Activated CD8-positive, alpha-beta T cell treated with anti-CD3 and anti-CD28 coated beads for 36 hours (primary cell): ENCODE measurements around the gene IMPG2. TPM values are rescaled to one million over a fixed set of nuclear protein-coding genes. Genes with fewer than 3 reads are reported as not detected.

Experiments
- ATAC-seq: fragments of 200-7000 bp; cut with Tn5 transposase; one replicate; pipeline ENCODE4 v1.10.0; 2021; ENCODE audit warnings: mild to moderate bottlenecking, moderate library complexity
- CTCF ChIA-PET: fragments of 350-600 bp; sonication (Branson Sonifier 250); formaldehyde crosslinking; loops from one replicate; lab custom pipeline; 2021; ENCODE audit warnings: antibody characterized with exemption; lab: Charles Lee
- POLR2A ChIA-PET: fragments of 350-600 bp; sonication (Branson Sonifier 250); formaldehyde crosslinking; loops from one replicate; lab custom pipeline; 2021; ENCODE audit warnings: antibody characterized with exemption; lab: Charles Lee
- DNase-seq: peaks from one replicate; pipeline ENCODE4 v3.0.0-alpha.2; 2020
- H3K27ac Mint-ChIP-seq: one replicate; pipeline ENCODE4 v1.8.0; 2021; ENCODE audit warnings: mild to moderate bottlenecking, mixed read lengths
- H3K27me3 Mint-ChIP-seq: one replicate; pipeline ENCODE4 v1.8.0; 2021; ENCODE audit warnings: mixed read lengths
- H3K36me3 Mint-ChIP-seq: one replicate; pipeline ENCODE4 v1.8.0; 2021; ENCODE audit warnings: low read depth, mixed read lengths
- H3K4me1 Mint-ChIP-seq: one replicate; pipeline ENCODE4 v1.8.0; 2021; ENCODE audit warnings: low read depth, mixed read lengths
- H3K4me3 Mint-ChIP-seq: one replicate; pipeline ENCODE4 v1.8.0; 2021; ENCODE audit warnings: mild to moderate bottlenecking, moderate library complexity, mixed read lengths
- H3K9me3 Mint-ChIP-seq: one replicate; pipeline ENCODE4 v1.8.0; 2021; ENCODE audit warnings: mixed read lengths
- CTCF ChIP-seq: fragments of 200-600 bp; IDR thresholded peaks from one replicate; pipeline ENCODE4 v1.8.0; 2022; ENCODE audit warnings: antibody characterized with exemption, mild to moderate bottlenecking
- intact Hi-C: fragments of 100-400 bp; cut with micrococcal nuclease; formaldehyde crosslinking; loops from one replicate; pipeline ENCODE4 v1.10.0; 2022
- total RNA-seq, 2 experiments: library from RNA; stranded (reverse); gene quantifications; one replicate each; pipeline ENCODE4 v1.2.3, GENCODE V29; 2021

The IMPG2 gene
- total RNA-seq, 2 experiments from 2014 or later = 0.13 to 0.14 TPM

- TF ChIP-seq CTCF = no peak
- Mint-ChIP-seq H3K36me3 (no peaks in the 10 kb centered on the region), H3K27ac (no peak overlapping the region), H3K9me3 (no peaks in the 10 kb centered on the region), H3K4me3 (no peak overlapping the region), H3K4me1 (no peaks in the 10 kb centered on the region), H3K27me3 (peaks cover 9% of the 10 kb centered on the region)
- POLR2A ChIA-PET = no interaction called here
- DNase-seq = no peak
- intact Hi-C loops = no loop called here
- no peak for ATAC-seq
- CTCF ChIA-PET = no interaction called here
These were observed 135.0 kb downstream of the IMPG2 start for GRCh38 chr3:101185341-101185740.

- ATAC-seq (no peak), DNase-seq (no peak)
- CTCF ChIA-PET = no interaction called here
- Mint-ChIP-seq H3K36me3 (no peaks in the 10 kb centered on the region), H3K27me3 (peaks cover 9% of the 10 kb centered on the region), H3K4me3 (no peak overlapping the region), H3K9me3 (no peaks in the 10 kb centered on the region), H3K4me1 (no peaks in the 10 kb centered on the region), H3K27ac (no peak overlapping the region)
- TF ChIP-seq CTCF = no peak
- POLR2A ChIA-PET = no interaction called here
- intact Hi-C loops = no loop called here
These were observed 136.3 kb downstream of the IMPG2 start for GRCh38 chr3:101184111-101184510.

GRCh38 chr3:101183151-101183550 lies 137.2 kb downstream of the IMPG2 start:
- ChIA-PET POLR2A (no interaction called here), CTCF (no interaction called here)
- Mint-ChIP-seq H3K27ac (no peak overlapping the region), H3K9me3 (no peaks in the 10 kb centered on the region), H3K4me1 (no peaks in the 10 kb centered on the region), H3K27me3 (peaks cover 5% of the 10 kb centered on the region), H3K4me3 (no peak overlapping the region), H3K36me3 (no peaks in the 10 kb centered on the region)
- TF ChIP-seq CTCF = no peak
- intact Hi-C loops = no loop called here
- no peak for ATAC-seq
- no peak for DNase-seq

- no peak overlapping the region for H3K27ac Mint-ChIP-seq
- TF ChIP-seq CTCF = no peak
- H3K4me1 Mint-ChIP-seq = no peaks in the 10 kb centered on the region
- no peaks in the 10 kb centered on the region for H3K36me3 Mint-ChIP-seq
- H3K4me3 Mint-ChIP-seq = no peak overlapping the region
- intact Hi-C loops = no loop called here
- no peak for ATAC-seq
- POLR2A ChIA-PET = no interaction called here
- H3K9me3 Mint-ChIP-seq = no peaks in the 10 kb centered on the region
- H3K27me3 Mint-ChIP-seq = peaks cover 5% of the 10 kb centered on the region
- DNase-seq = no peak
- CTCF ChIA-PET = no interaction called here
These were observed 137.6 kb downstream of the IMPG2 start for GRCh38 chr3:101182734-101183133.

- Mint-ChIP-seq H3K9me3 (no peaks in the 10 kb centered on the region), H3K27me3 (peaks cover 5% of the 10 kb centered on the region), H3K36me3 (no peaks in the 10 kb centered on the region), H3K4me1 (no peaks in the 10 kb centered on the region), H3K4me3 (no peak overlapping the region), H3K27ac (no peak overlapping the region)
- intact Hi-C loops = no loop called here
- ChIA-PET POLR2A (interaction anchor here (0.5 to 0.8 kb wide), 2 partner anchors 9 to 540 kb away, joined by 3 read pairs; no protein-coding TSS in a partner anchor), CTCF (interaction anchor here (1.4 kb wide), 1 partner anchor 14 kb away, joined by 3 read pairs; no protein-coding TSS in a partner anchor)
- TF ChIP-seq CTCF = no peak
- ATAC-seq (no peak), DNase-seq (no peak)
These were observed 138.6 kb downstream of the IMPG2 start for GRCh38 chr3:101181801-101182200.
